WTC11 (cell line): ENCODE measurements around the gene CAMKMT.

Experiments used
- ZNF121 ChIP-seq: sonication (generic); formaldehyde crosslinking; IDR thresholded peaks from 2 replicates; pipeline ENCODE4 v1.8.0; 2023; ENCODE audit warnings: missing genetic modification reagents
- TF ChIP-seq, protein P1 (sequence below): fragments of 200-600 bp; IDR thresholded peaks from 2 replicates; pipeline ENCODE4 v1.8.0; 2022; ENCODE audit warnings: antibody characterized with exemption
- TF ChIP-seq, protein P2 (sequence below): sonication (generic); formaldehyde crosslinking; IDR thresholded peaks from 2 replicates; pipeline ENCODE4 v1.8.0; 2022; ENCODE audit warnings: mild to moderate bottlenecking, missing genetic modification reagents

- TF ChIP-seq, protein P1, sequence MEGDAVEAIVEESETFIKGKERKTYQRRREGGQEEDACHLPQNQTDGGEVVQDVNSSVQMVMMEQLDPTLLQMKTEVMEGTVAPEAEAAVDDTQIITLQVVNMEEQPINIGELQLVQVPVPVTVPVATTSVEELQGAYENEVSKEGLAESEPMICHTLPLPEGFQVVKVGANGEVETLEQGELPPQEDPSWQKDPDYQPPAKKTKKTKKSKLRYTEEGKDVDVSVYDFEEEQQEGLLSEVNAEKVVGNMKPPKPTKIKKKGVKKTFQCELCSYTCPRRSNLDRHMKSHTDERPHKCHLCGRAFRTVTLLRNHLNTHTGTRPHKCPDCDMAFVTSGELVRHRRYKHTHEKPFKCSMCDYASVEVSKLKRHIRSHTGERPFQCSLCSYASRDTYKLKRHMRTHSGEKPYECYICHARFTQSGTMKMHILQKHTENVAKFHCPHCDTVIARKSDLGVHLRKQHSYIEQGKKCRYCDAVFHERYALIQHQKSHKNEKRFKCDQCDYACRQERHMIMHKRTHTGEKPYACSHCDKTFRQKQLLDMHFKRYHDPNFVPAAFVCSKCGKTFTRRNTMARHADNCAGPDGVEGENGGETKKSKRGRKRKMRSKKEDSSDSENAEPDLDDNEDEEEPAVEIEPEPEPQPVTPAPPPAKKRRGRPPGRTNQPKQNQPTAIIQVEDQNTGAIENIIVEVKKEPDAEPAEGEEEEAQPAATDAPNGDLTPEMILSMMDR, result no peak
- TF ChIP-seq, protein P2, sequence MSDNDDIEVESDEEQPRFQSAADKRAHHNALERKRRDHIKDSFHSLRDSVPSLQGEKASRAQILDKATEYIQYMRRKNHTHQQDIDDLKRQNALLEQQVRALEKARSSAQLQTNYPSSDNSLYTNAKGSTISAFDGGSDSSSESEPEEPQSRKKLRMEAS, result no peak
- TF ChIP-seq ZNF121, result no peak
Measured at GRCh38 chr2:44321360-44321759, 40.4 kb upstream of the CAMKMT start.
